ENCODE data around the gene ZNF32. TPM values are rescaled to one million over a fixed set of nuclear protein-coding genes. Genes with fewer than 3 reads are reported as not detected.

The ZNF32 gene
- total and polyA plus RNA-seq, 2 experiments from 2014 or later: 15.8 to 26.1 TPM

GRCh38 chr10:43687373-43687772 is 38.7 kb upstream of the ZNF32 start:
- Mint-ChIP-seq H3K27me3 (ENCODE audit: insufficient read depth, low read depth, poor library complexity) (peaks cover 31% of the 10 kb centered on the region), H3K4me3 (no peak overlapping the region), H3K36me3 (ENCODE audit: low read depth) (no peaks in the 10 kb centered on the region; the same call in 2 of the 3 replicates), H3K4me1 (no peaks in the 10 kb centered on the region), H3K27ac (no peak overlapping the region), H3K9me3 (no peaks in the 10 kb centered on the region; the same call in 1 of the 3 replicates)
- H3K4me2 ChIP-seq: no peak overlapping the region
- H3K27me3 ChIP-seq (ENCODE audit: insufficient read depth): peaks cover 40% of the 10 kb centered on the region
- H3K36me3 ChIP-seq (ENCODE audit: insufficient read depth): no peaks in the 10 kb centered on the region
- H3K4me1 ChIP-seq (ENCODE audit: insufficient read depth): no peaks in the 10 kb centered on the region
- H2AFZ ChIP-seq: 0 out of 2 replicates have a peak overlapping the region, but pooled peaks have one; percentile 43
- ATAC-seq (no peak), DNase-seq (ENCODE audit: low spot score) (no peak)
- no peak overlapping the region for H3K4me3 ChIP-seq
- H4K20me1 ChIP-seq (replicated peaks; ENCODE audit: insufficient read depth): no peaks in the 10 kb centered on the region
- H3F3A ChIP-seq (replicated peaks; ENCODE audit: low read depth): no peaks in the 10 kb centered on the region
- TF ChIP-seq POLR2AphosphoS5 (IDR thresholded peaks at IDR 0.05; ENCODE audit: low read depth) (no peak), EZH2 (IDR thresholded peaks at IDR 0.05; ENCODE audit: low read depth, unreplicated experiment) (no peak), ZNF331 (CRISPR knock-in tag; IDR thresholded peaks at IDR 0.05; ENCODE audit: low read depth) (no peak), ZNF114 (CRISPR knock-in tag; IDR thresholded peaks at IDR 0.05) (no peak), EZH2phosphoT487 (IDR thresholded peaks at IDR 0.05; ENCODE audit: unreplicated experiment) (no peak)
- TF ChIP-seq, protein P1, sequence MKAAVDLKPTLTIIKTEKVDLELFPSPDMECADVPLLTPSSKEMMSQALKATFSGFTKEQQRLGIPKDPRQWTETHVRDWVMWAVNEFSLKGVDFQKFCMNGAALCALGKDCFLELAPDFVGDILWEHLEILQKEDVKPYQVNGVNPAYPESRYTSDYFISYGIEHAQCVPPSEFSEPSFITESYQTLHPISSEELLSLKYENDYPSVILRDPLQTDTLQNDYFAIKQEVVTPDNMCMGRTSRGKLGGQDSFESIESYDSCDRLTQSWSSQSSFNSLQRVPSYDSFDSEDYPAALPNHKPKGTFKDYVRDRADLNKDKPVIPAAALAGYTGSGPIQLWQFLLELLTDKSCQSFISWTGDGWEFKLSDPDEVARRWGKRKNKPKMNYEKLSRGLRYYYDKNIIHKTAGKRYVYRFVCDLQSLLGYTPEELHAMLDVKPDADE (IDR thresholded peaks at IDR 0.05): no peak
- TF ChIP-seq, protein P2, sequence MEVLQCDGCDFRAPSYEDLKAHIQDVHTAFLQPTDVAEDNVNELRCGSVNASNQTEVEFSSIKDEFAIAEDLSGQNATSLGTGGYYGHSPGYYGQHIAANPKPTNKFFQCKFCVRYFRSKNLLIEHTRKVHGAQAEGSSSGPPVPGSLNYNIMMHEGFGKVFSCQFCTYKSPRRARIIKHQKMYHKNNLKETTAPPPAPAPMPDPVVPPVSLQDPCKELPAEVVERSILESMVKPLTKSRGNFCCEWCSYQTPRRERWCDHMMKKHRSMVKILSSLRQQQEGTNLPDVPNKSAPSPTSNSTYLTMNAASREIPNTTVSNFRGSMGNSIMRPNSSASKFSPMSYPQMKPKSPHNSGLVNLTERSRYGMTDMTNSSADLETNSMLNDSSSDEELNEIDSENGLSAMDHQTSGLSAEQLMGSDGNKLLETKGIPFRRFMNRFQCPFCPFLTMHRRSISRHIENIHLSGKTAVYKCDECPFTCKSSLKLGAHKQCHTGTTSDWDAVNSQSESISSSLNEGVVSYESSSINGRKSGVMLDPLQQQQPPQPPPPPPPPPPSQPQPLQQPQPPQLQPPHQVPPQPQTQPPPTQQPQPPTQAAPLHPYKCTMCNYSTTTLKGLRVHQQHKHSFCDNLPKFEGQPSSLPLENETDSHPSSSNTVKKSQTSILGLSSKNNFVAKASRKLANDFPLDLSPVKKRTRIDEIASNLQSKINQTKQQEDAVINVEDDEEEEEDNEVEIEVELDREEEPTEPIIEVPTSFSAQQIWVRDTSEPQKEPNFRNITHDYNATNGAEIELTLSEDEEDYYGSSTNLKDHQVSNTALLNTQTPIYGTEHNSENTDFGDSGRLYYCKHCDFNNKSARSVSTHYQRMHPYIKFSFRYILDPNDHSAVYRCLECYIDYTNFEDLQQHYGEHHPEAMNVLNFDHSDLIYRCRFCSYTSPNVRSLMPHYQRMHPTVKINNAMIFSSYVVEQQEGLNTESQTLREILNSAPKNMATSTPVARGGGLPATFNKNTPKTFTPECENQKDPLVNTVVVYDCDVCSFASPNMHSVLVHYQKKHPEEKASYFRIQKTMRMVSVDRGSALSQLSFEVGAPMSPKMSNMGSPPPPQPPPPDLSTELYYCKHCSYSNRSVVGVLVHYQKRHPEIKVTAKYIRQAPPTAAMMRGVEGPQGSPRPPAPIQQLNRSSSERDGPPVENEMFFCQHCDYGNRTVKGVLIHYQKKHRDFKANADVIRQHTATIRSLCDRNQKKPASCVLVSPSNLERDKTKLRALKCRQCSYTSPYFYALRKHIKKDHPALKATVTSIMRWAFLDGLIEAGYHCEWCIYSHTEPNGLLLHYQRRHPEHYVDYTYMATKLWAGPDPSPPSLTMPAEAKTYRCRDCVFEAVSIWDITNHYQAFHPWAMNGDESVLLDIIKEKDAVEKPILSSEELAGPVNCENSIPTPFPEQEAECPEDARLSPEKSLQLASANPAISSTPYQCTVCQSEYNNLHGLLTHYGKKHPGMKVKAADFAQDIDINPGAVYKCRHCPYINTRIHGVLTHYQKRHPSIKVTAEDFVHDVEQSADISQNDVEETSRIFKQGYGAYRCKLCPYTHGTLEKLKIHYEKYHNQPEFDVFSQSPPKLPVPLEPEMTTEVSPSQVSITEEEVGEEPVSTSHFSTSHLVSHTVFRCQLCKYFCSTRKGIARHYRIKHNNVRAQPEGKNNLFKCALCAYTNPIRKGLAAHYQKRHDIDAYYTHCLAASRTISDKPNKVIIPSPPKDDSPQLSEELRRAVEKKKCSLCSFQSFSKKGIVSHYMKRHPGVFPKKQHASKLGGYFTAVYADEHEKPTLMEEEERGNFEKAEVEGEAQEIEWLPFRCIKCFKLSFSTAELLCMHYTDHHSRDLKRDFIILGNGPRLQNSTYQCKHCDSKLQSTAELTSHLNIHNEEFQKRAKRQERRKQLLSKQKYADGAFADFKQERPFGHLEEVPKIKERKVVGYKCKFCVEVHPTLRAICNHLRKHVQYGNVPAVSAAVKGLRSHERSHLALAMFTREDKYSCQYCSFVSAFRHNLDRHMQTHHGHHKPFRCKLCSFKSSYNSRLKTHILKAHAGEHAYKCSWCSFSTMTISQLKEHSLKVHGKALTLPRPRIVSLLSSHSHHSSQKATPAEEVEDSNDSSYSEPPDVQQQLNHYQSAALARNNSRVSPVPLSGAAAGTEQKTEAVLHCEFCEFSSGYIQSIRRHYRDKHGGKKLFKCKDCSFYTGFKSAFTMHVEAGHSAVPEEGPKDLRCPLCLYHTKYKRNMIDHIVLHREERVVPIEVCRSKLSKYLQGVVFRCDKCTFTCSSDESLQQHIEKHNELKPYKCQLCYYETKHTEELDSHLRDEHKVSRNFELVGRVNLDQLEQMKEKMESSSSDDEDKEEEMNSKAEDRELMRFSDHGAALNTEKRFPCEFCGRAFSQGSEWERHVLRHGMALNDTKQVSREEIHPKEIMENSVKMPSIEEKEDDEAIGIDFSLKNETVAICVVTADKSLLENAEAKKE (CRISPR knock-in tag; IDR thresholded peaks at IDR 0.05): no peak
- H3K9me2 ChIP-seq (ENCODE audit: insufficient read depth): 0 out of 2 replicates have a peak, but pooled peaks cover 7% of the 10 kb centered on the region
- H3K27ac ChIP-seq (ENCODE audit: low read depth): no peak overlapping the region
- no peaks in the 10 kb centered on the region for H3K79me2 ChIP-seq (replicated peaks; ENCODE audit: insufficient read depth)
